Epithelial cell of proximal tubule (primary cell): ENCODE data around the gene NMRAL1. TPM values are rescaled to one million over a fixed set of nuclear protein-coding genes. Genes with fewer than 3 reads are reported as not detected.

Experiments used
- DNase-seq: peaks from one replicate; pipeline ENCODE4 v3.0.0-alpha.2; 2011; ENCODE audit warnings: low read depth
- H3K4me3 ChIP-seq: 2 replicates; pipeline ENCODE4 v1.5.1; 2011; ENCODE audit warnings: low read depth, mild to moderate bottlenecking, low read length
- total RNA-seq: library from RNA; depleted of rRNA; stranded (reverse); fragments of >200 nt; gene quantifications from 2 replicates; pipeline ENCODE4 v1.2.3, GENCODE V29; 2015
- TF ChIP-seq, protein P1 (sequence below): conservative IDR thresholded peaks from 2 replicates; pipeline ENCODE4 v1.5.1; 2012; ENCODE audit warnings: low read depth, mild to moderate bottlenecking, low read length

NMRAL1 gene
- total RNA-seq, 1 donor from 2014 or later, result 177 TPM

DNA sequence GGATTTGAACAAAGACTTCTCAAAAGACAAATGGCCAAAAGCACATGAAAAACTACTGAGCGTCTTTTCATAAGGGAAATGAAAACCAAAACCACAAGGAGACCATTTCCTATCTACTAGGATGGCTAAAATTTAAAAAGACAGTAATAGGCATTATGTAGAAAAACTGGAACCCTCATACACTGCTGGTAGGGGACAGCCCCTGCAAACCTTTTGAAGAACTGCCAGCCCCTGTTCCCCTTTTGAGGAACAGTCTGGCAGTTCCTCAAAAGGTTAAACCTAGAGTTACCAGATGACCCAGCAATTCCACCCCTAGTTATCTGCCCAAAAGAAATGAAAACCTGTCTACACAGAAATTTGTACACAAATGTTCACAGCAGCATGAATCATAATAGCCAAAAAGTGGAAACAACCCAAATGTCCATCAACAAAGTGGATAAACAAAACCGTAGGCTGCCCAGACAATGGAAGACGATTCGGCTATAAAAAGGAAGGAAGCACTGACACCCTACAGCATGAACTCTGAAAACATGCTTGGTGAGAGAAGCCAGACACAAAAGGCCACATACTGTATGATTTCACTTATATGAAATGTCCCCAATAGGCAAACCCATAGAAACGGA is 41.3 kb upstream of the NMRAL1 start:
- DNase-seq, result no peak

DNA sequence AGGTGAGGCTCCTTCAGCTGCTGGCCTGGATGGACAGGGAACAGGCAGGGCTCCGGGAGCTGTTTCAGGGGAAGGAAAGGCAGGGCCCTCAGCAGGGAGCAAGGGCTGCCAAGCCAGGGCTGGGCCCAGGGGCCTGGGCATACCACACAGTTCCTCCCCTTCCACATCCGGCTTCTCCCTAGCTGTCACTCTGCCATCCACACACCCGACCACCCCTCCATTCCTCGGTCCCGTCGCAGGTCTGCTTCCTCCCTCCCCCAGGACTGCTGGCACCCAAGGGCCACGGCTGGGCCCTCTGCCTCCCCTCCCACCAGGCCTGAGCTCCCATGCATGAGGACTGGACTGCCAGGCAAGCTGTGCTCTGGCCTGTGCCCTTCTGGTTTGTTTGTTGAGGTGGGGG is 40.2 kb upstream of the NMRAL1 start:
- TF ChIP-seq, protein P1, sequence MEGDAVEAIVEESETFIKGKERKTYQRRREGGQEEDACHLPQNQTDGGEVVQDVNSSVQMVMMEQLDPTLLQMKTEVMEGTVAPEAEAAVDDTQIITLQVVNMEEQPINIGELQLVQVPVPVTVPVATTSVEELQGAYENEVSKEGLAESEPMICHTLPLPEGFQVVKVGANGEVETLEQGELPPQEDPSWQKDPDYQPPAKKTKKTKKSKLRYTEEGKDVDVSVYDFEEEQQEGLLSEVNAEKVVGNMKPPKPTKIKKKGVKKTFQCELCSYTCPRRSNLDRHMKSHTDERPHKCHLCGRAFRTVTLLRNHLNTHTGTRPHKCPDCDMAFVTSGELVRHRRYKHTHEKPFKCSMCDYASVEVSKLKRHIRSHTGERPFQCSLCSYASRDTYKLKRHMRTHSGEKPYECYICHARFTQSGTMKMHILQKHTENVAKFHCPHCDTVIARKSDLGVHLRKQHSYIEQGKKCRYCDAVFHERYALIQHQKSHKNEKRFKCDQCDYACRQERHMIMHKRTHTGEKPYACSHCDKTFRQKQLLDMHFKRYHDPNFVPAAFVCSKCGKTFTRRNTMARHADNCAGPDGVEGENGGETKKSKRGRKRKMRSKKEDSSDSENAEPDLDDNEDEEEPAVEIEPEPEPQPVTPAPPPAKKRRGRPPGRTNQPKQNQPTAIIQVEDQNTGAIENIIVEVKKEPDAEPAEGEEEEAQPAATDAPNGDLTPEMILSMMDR, result no peak
- no peak overlapping the region for H3K4me3 ChIP-seq
- DNase-seq, result no peak

More for the DNA sequence above, 41.3 kb upstream of the NMRAL1 start:
- TF ChIP-seq, protein P1, result no peak
- no peak overlapping the region for H3K4me3 ChIP-seq

DNA sequence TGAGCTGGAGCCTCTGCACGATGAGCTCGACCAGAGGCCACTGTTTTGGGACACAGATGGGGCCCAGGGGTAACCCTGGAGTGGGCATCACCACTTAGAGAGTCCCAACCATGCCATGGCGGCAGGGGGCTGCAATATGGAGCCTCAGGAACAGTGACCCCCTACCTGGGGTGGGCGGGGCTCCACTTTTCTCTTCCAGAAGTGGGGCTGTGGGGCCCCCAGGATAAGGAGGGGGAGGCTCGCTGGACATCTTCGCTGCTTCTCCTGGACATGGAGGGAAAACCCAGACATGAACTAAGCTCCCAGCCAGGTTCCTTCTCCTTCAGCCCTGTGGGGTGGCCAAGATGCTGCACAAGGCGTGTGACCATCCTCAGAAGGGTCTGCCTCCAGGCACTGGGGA is 39.5 kb upstream of the NMRAL1 start:
- no peak overlapping the region for H3K4me3 ChIP-seq
- no peak for DNase-seq
- TF ChIP-seq, protein P1, result no peak

DNA sequence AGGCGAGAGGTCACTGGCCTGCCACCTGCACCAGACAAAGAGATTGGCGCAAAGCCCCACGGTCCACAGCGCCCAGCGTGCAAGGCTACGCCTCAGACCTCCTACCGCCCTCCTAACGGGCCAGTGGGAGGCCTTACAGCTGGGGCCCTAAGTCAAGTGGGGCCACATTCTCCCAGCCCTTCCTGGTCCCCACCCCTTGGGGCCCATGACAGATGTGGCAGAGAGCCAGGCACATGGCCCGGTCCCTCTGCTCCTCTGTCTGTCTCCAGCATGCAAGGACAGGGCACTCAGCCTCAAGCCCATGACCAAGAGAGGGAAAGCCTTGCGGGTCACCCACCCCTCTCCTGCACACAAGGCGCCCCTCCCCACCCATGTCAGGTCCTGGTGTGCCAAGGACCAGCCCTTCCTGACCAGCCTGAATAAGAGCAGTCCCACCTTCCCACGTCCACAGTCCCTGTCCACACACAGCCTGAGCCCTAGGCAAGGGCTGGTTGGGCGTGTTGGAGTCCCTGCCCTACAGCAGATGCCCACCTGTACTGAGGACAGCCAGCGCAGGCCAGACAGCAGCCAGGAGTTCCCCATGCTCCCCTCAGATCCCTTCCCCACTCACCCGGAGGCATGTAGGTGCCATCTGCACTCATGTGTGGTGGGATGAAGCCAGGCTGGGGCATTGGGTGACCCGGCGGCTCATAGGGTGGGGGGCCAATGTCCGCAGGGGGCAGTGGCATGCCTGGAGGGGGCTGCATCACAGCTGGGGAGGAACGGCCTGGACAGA is 38.8 kb upstream of the NMRAL1 start:
- TF ChIP-seq, protein P1, result no peak
- no peak overlapping the region for H3K4me3 ChIP-seq
- DNase-seq, result no peak

DNA sequence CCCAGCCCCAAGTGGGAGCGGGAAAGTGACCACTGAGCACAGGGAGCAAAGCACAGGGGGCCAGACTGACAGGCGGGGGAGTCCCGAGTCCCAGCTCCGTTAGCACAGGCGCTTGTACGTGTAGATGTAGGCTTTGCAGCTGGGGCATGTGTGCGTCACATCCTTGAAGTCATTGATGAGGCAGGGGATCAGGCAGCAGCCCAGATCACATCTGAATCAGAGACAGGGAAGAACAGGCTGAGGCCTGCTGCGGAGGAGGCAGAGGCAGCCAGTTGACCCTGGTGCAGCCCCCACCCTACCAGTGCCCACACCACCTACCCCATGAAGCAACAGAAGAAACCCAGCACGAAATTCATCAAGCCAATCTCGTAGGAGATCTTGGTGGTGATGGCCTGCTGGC is 38.0 kb upstream of the NMRAL1 start:
- TF ChIP-seq, protein P1, result no peak
- H3K4me3 ChIP-seq, result no peak overlapping the region
- DNase-seq, result no peak

DNA sequence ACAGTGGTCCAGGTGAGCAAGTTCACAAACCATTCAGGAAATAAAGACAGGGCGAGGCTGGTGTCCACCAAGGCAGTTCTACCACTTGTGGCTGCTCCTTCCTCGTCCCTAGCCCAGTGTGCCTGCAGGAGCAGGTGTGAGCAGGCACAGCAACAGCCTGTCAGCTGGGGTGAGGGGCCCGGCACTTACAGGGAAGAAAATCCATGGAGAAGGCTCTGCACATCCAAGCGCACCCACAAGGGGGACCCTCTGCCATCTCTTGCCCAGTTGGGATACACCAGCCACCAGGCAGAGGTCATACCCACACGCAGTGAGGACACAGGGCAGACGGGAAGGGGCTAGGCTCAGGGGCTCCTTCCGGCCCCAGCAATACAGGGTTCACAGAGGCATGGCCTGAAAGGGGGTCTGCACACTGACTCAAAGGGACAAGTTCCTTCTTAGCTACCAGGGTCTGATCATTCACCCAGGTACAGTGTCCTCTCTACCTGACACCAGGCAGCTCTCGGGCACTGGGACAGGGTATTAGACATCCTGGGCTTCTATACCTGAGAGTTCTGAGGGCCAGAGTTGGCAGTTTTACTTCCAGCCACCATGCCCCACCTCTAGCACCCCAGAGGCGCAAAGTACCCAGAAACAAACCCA is 37.1 kb upstream of the NMRAL1 start:
- DNase-seq, result no peak
- TF ChIP-seq, protein P1, result peak; percentile 68
- H3K4me3 ChIP-seq, result no peak overlapping the region
